PC-3 (cell line): Measurements from ENCODE around the gene PLEKHM3.

ENCODE experiments used
- CTCF ChIP-seq: fragments of 300-600 bp; sonication (generic); conservative IDR thresholded peaks from 2 replicates; pipeline ENCODE4 v1.5.1; 2017; ENCODE audit warnings: antibody characterized with exemption, low read depth, mild to moderate bottlenecking, low read length
- EZH2phosphoT487 ChIP-seq: fragments of 300-600 bp; sonication (generic); IDR thresholded peaks from 2 replicates; pipeline ENCODE4 v1.6.1; 2018; ENCODE audit warnings: mild to moderate bottlenecking, antibody characterized with exemption, low read length, borderline replicate concordance

- no peak for TF ChIP-seq CTCF
- TF ChIP-seq EZH2phosphoT487: no peak
Observed at GRCh38 chr2:208039376-208040110, 14.2 kb upstream of the PLEKHM3 start.
